Ramos (cell line): Measurements from ENCODE around the gene TRAFD1.
"Not testable (repeated sequence)": the region's sequence is repeated elsewhere in the genome, so short reads cannot be mapped to it uniquely, and the experiment has no call there.

Experiments
- in situ Hi-C: fragments of 300-500 bp; cut with MboI; formaldehyde crosslinking; loops from one replicate; pipeline ENCODE4 v1.14.3; 2022; ENCODE audit warnings: low sequenced_read_pairs; ENCODE audit not compliant: unreplicated experiment

TRAFD1 gene, protein sequence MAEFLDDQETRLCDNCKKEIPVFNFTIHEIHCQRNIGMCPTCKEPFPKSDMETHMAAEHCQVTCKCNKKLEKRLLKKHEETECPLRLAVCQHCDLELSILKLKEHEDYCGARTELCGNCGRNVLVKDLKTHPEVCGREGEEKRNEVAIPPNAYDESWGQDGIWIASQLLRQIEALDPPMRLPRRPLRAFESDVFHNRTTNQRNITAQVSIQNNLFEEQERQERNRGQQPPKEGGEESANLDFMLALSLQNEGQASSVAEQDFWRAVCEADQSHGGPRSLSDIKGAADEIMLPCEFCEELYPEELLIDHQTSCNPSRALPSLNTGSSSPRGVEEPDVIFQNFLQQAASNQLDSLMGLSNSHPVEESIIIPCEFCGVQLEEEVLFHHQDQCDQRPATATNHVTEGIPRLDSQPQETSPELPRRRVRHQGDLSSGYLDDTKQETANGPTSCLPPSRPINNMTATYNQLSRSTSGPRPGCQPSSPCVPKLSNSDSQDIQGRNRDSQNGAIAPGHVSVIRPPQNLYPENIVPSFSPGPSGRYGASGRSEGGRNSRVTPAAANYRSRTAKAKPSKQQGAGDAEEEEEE

DNA sequence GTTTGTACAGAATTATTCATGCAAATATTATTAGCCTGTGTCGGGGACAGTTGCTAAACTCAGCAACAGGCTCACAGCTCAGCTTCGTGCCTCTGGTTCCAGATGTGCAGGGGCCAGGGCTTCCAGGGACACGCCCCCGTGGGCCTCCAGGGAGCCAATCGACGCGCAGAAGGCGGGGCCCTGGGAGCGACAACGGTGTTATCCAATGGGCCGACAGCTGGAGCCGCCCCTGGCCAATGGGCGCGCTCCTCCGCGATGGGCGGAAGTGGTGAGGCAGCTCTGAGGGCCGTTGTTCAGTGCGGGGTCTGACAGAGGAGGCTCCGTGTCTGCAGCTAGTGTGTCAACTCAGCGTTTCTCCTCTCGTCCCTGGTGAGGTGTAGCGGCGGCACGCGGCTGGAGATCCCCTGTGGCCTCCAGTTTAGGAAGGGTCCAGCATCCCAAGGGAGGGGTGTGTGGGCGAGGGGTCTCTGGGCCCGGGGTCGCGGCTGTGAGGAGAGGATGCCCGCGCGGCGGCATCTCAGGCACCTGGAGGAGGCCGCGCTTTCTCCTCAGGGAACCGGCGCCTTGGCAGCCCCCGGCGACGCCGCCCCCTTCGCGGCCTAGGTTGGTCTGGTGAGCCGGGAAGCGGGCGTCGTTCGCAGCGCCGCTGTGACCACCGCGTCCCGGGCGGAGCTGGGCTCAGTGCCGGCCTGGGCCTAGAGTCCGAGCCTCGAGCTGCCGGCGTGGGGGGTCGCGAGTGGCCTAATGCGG is at the start of gene TRAFD1:
TRAFD1 (plus strand) TSS at position 311 of the 750 bp plus-strand sequence. CDS start 4,963 bp downstream, outside the sequence.
- in situ Hi-C loops = no loop called here

DNA sequence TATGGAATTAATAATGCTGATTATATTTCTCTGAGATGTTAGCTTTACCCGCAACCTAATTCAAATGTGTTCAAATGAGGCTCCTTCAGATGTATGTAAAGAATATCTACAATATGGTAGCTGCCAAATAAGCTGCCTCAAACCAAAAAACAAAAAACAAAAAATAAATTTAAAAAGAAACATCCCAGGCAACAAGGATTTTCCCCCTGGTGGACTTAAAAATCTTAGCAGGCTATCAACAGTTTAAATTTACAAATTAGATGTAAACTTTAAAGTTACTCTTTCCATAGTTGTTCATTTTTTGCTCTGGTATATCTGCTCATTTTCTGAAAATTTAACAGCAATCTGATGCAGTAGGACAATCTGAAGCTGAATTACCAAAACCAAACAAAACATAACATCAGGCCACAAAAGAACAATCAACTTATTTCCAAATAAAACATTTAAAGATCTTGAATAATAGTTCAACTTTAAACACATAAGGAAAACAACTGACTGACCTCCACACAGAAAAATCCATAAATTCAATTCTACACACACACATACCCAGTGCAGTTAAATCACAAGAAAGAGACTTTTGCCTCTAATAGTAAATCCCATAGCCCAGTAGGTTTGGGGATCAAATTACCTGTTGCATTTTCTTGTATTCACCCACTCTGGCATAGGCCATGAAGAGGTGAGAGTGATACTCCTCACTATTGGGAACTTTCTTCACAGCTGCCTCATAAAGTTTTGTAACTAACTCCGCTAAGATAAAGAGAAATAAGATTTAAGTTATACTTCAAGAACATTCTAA is 38.1 kb upstream of the TRAFD1 start:
- in situ Hi-C loops = no loop called here

DNA sequence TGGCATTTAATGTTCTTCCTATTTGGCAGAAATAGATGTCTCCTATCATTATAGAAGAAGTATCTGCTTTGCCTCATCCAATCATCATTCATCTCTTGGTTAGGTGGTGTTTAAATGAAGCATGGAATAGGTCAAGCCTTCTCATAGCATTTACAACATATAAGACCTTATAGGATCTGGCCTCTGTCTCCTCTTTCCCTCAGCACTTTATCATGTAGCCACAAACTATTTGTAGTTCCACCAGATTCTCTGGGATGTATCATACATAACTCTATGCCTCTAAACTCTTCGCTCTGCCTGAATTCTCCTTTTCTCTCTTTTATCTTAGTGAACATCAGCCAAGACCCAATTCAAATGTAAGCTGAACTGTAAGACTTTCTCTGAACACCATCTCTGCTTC is 37.5 kb upstream of the TRAFD1 start:
- in situ Hi-C loops = no loop called here

DNA sequence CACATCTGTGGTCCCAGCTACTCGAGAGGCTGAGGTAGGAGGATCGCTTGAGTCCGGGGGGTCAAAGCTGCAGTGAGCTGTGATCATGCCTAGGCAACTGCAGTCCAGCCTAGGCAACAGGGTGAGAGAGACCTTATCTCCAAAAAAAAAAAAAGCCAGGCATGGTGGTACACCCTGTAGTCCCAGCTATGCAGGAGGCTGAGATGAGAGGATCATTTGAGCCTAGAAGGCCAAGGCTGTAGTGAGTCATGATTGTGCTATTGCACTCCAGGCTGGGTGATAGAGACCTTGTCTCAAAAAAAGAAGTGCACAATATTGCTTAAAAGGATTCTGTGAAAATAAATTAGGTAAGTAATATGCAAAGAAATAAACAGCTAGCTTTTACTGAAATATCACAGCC is 33.8 kb upstream of the TRAFD1 start:
- in situ Hi-C loops = no loop called here

DNA sequence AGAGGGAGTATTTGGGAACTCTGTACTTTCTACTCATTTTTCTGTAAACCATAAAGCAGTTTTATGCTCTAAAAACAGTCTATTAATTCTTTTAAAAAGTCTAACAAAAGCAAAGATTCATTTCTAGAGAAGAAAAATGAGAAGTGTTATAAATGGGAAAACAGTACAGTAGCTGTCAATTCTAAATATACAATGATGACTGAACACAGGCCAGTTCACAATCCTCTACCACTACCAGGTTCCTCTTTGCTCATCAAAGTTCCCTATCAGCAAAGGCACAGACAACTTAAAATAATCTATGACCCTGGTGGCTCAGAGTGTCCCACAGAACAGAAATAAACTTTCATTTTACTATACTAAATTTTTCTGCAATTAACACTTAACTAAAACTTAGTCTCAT is 29.3 kb upstream of the TRAFD1 start:
- in situ Hi-C loops = no loop called here

DNA sequence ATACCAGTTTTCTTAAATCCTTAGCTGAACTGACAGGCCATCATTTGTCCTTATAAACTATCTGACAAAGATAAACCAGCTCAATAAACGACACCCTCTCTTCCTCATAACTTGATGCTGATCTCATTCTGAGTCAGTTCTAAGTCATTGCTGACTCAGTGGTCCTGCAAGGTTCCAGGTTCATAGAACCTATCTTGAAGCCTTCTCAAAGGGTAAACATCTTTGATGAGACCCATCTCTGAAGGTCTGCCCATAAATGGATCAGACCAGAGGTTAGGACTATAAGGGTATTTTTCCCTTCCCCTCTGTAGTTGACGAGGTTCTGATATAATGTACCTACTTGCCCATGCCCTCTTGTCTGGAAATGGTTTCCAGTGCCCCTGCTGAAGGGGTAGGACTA is 28.7 kb upstream of the TRAFD1 start:
- in situ Hi-C loops = no loop called here

DNA sequence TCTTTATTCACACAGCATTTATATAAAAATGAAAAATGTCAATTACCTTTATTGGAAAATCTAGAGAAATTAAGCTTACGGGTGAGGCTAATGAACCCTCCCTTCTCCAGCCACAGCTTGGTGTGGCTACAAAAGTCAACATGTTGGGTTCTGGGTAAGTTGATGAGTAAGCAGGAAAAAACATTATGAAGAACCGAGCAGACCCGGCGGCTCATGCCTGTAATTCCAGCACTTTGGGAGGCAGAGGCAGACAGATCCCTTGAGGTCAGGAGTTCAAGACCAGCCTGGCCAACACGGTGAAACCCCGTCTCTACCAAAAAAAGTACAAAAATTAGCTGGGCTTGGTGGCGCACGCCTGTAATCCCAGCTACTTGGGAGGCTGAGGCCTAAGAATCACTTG is 27.7 kb upstream of the TRAFD1 start:
- in situ Hi-C loops = no loop called here

DNA sequence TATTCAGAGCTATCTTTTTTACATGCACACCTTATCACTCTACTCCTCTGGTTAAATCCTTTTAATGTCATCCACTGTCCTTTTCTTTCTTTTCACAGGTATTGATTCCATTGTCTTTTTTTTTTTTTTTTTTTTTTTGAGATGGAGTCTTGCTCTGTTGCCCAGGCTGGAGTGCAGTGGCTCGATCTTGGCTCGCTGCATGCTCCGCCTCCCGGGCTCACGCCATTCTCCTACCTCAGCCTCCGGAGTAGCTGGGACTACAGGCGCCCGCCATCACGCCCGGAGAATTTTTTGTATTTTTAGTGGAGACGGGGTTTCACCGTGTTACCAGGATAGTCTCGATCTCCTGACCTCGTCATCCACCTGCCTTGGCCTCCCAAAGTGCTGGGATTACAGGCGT is 24.9 kb upstream of the TRAFD1 start:
- in situ Hi-C loops = not testable (repeated sequence)

DNA sequence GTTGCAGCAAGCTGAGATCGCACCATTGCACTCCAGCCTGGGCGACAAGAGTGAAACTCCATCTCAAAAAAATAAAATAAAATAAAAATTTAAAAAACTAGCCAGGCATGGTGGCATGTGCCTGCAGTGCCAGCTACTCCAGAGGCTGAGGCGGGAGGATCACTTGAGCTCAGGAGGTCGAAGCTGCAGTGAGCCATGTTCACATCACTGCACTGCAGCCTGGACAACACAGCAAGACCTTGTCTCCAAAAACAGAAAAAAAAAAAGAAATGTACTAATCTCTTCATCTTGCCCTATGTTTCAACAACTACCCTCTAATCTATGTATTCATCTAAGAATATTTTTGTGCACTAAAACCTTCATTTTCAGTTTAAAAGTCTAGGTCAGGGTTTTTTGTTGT is 23.2 kb upstream of the TRAFD1 start:
- in situ Hi-C loops = no loop called here

DNA sequence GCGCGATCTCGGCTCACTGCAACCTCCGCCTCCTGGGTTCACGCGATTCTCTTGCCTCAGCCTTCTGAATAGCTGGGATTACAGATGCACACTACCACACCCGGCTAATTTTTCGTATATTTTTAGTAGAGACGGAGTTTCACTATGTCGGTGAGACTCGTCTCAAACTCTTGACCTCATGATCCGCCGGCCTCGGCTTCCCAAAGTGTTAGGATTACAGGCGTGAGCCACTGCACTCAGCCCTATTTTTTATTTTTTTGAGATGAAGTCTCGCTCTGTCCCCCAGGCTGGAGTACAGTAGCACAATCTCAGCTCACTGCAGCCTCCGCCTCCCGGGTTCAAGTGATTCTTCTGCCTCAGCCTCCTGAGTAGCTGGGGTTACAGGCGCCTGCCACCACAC is 22.6 kb upstream of the TRAFD1 start:
- in situ Hi-C loops = not testable (repeated sequence)

DNA sequence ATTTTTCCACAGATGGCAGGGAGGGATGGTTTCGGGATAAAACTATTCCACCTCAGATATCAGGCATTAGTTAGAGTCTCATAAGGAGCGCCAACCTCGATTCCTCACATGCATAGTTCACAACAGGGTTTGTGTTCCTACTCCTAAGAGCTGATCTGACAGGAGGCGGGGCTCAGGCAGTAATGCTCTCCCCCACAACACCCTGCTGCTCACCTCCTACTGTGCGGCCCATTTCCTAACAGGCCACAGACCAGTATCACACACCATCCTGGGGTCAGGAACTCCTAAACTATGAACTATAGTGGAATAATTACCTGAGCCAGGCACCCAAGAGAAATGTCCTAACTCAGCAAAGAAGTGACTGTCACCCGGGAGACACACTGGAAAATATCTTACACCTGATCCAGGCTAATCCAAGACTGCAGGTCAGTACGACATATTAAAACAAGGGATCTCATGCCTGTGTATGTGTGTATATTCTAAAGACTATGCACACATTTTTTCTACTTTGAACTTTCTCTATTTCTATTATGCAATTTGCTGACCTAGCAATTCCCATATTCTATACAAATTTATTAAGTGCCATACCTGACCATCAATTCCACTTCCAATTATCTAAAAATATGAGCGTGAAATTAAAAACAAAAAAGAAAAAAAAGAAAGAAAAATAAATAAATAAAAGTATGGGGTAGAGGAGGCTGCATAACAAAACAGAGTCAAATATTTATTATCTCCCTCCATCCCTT is 21.4 kb upstream of the TRAFD1 start:
- in situ Hi-C loops = no loop called here

DNA sequence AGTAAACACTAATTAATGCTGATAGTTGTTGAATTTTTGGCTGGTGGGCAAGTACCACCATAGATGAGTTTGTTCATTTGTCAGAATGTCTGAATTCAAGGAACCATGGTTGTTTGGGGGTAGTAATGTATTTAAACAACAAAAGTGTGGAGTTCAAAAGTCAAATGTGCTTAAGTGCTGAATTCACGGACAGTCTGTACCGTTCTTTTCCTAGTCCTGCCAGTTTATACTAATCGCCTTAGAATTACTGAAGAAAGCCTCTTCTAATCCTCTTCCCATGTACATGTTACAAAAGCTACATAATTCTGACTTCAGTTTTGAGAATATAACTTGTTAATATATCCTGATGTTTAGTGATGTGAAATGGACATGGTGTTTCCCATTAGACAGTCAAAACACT is 19.5 kb upstream of the TRAFD1 start:
- in situ Hi-C loops = no loop called here

DNA sequence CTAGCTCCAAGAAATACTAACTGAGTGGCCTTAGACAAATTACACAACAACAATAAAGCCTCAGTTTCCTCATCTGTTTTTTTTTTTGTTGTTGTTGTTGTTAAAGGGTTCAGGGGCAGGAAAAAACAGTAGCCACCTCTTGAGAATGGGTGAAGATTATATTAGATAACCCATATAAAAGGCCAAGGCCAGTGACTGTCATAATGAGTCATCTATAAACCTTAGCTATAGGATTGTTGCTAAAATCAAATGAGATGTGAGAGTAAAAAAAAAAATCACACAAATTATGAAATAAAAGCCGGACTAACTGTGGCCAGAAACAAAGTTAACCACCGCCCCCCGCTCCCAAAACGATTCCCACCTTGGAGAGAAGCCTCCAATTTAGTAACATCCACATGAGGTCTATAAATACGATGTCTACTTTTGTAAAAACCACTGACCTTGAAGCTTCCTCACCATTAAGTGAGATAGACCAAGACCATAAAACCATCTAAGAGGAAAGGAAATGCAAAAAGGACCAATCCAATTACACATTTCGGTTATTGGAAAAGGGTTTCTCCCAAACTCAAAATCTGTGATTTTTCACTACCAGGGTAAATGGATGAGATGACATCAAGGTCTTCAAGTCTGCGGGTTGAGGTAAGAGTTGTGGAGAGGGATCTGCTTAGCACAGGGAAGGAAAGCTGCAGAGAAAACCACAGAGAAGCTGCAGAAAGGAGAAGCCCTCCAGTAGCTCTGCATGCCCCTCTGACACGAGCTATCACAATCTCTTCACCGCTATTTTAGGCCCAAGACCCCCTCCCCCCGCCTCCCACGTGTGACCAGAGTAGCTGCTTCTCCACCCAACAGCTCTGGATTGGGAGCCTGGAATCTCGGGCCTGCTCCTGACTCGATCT is 17.8 kb upstream of the TRAFD1 start:
- in situ Hi-C loops = no loop called here

DNA sequence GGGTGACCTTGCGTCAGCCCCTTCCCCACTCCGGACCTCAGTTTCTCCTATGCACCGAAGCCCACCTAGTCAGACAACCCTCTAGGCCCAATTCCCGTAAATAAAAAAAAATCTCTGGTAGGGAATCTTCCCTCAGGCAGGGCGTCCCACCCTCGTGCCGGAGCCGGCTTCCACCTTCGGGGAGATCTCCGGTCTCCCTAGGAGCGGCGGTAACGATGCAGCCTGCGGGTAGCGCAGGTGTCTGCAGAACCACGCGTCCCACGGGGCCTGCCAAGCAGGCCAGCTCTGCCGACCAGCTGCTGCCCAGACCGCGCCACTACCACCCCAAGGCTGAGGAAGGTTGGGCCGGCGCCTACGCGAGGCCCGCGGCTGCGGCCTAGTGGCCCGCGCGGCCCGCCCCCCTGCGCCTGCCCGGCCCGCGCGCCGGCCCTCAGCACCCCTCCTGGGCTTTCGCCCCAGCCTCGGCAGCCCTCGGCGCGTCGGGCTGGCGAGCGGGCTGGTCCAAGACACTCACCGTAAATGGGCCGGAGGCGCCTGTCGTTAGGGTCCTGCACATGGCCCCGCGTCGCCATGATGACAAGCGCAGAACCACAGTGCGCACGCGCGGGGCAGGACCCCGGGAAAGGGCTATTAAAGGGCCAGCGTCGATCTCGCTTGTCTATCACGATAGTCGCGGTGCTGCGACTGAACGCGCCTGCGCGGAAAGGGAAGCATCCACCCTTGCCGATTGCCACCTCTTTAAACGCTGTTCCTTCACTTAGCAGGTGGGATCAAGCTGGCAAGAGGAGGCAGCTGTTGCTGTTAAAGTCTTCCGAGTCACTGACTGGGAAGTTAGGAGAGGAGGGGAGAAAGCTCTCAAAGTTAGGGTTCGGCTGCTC is 16.9 kb upstream of the TRAFD1 start, which contains the start of gene NAA25:
NAA25 (minus strand) TSS at position 582 of the 878 bp plus-strand sequence; CDS start at position 572, 10 bp downstream.
- in situ Hi-C loops = no loop called here

DNA sequence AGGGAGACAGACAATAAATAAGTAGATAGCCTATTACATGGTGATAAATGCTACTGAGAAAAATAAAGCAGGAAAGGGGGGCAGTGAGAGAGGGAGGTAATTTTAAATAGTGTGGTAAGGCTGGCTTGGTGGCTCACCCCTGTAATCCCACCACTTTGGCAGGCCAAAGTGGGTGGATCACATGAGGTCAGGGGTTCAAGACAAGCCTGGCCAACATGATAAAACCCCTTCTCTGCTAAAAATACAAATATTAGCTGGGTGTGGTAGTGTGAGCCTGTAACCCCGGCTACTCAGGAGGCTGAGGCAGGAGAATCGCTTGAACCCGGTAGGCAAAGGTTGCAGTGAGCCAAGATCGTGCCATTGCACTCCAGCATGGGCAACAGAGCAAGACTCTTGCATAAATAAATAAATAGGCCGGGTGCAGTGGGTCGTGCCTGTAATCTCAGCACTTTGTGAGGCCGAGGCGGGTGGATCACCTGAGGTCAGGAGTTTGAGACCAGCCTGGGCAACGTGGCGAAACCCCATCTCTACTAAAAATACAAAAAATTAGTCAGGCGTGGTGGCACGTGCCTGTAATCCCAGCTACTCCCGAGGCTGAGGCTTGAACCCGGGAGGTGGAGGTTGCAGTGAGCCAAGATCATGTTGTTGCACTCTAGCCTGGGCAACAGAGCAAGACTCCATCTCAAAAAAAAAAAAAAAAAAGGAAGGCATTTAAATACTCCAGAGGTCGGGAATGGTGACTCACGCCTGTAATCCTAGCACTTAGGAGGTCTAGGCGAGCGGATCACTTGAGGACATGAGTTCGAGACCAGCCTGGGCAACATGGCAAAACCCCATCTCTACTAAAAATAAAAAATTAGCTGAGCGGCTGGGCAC is 14.3 kb upstream of the TRAFD1 start:
- in situ Hi-C loops = not testable (repeated sequence)

DNA sequence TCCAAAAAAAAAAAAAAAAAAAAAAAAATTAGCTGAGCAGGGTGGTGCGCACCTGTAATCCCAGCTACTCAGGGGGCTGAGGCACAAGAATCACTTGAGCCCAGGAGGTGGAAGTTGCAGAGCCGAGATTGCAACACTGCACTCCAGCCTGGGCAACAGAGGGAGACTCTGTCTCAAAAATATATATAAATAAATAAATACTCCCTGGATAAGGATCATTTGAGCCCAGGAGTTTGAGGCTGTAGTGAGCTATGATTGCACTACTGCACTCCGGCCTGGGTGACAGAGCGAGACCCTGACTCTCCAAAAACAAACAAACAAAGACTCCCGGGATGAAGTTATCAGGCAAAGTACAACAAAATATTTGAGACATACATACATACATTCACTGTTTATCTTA is 13.4 kb upstream of the TRAFD1 start:
- in situ Hi-C loops = no loop called here
